Measurements from ENCODE around the gene SUCLG2.

SUCLG2 gene

DNA sequence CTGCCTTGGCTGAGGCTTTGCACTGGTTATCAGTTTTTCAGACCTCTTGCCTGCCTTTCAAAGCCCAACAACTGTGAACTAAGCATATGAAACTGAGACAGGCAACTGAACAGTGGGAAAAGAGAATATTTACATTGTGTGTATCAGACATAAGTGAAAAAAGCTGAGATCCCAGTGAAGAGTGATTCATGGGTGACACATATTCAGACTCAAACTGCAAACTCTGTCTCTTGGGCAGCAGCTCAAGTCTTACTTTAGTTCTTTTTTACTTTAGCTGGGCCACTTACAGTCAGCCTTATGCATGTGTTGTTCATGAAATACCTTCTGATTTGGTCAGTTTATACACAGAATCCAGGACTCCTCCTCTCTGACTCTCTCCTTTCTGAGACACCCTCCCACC lies 19.2 kb downstream of the SUCLG2 start (continued):
- no peak for TF ChIP-seq PRDM4 (tag by site-specific recombination; IDR thresholded peaks at IDR 0.05)
- TF ChIP-seq ZNF302 (tag by site-specific recombination; IDR thresholded peaks at IDR 0.05; ENCODE audit: low read depth): no peak
- TF ChIP-seq ZNF214 (tag by site-specific recombination; IDR thresholded peaks at IDR 0.05; ENCODE audit: borderline replicate concordance): no peak
- TF ChIP-seq ZSCAN16 (tag by site-specific recombination; IDR thresholded peaks at IDR 0.05): no peak
- no peak for TF ChIP-seq ZNF501 (tag by site-specific recombination; IDR thresholded peaks at IDR 0.05)

DNA sequence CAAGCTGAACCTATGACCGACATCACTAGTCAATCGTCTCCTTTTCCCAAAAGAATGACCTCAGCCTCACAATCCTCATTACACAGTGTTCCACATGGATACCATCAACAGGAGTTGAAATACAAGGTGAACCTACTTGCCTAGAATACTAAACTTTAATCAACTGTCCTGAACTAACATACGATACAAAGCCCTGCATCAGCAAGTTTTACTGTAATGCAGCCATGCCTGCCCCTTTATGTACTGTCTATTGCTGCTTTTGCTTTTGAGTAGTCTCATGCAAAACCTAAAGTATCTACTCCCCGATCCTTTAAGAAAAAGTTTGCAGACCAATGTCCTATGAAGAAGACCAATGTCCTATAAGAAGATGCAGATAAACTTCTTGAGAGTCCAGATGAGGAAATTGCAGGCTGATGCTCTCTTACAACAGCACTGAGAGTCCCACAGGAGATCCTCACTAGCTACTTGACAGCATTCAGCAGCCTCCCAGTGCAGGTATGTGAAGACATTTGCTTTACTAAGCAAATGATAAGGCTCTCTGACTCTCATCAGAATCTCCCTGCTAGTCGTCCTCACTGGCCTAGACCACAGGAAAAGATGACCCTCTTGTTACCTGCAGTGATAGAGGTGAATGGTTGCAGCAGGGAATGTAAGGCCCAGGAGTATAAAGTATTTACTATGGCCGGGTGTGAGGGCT lies 23.6 kb downstream of the SUCLG2 start:
- Histone ChIP-seq H3K4me3 (ENCODE audit: low read depth, low read length) (no peak overlapping the region), H3K4me1 (ENCODE audit: control insufficient read depth, insufficient read depth, low read length) (no peaks in the 10 kb centered on the region), H3K9me3 (ENCODE audit: control insufficient read depth, insufficient read depth, low read depth, low read length) (no peaks in the 10 kb centered on the region), H3K36me3 (ENCODE audit: control insufficient read depth in 2 of 2, insufficient read depth in 1 of 2, low read length in 2 of 2) (no peaks in the 10 kb centered on the region), H3K27ac (ENCODE audit: extremely low read depth, low read depth, low read length) (no peak overlapping the region)
- ChIA-PET CTCF (no interaction called here), POLR2A (no interaction called here)
- TF ChIP-seq ZNF785 (tag by site-specific recombination; IDR thresholded peaks at IDR 0.05): no peak
- TF ChIP-seq ZNF157 (tag by site-specific recombination; IDR thresholded peaks at IDR 0.05): no peak
- TF ChIP-seq KLF8 (tag by site-specific recombination; IDR thresholded peaks at IDR 0.05): no peak
- TF ChIP-seq, protein P1, sequence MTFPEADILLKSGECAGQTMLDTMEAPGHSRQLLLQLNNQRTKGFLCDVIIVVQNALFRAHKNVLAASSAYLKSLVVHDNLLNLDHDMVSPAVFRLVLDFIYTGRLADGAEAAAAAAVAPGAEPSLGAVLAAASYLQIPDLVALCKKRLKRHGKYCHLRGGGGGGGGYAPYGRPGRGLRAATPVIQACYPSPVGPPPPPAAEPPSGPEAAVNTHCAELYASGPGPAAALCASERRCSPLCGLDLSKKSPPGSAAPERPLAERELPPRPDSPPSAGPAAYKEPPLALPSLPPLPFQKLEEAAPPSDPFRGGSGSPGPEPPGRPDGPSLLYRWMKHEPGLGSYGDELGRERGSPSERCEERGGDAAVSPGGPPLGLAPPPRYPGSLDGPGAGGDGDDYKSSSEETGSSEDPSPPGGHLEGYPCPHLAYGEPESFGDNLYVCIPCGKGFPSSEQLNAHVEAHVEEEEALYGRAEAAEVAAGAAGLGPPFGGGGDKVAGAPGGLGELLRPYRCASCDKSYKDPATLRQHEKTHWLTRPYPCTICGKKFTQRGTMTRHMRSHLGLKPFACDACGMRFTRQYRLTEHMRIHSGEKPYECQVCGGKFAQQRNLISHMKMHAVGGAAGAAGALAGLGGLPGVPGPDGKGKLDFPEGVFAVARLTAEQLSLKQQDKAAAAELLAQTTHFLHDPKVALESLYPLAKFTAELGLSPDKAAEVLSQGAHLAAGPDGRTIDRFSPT (tag by site-specific recombination; IDR thresholded peaks at IDR 0.05): no peak
- TF ChIP-seq SETDB1 (IDR thresholded peaks at IDR 0.05; ENCODE audit: insufficient read length, low read length): no peak
- TF ChIP-seq ZFP41 (tag by site-specific recombination; IDR thresholded peaks at IDR 0.05; ENCODE audit: borderline replicate concordance): no peak
- no peak for TF ChIP-seq ZNF629 (tag by site-specific recombination; IDR thresholded peaks at IDR 0.05)
- TF ChIP-seq ZNF555 (tag by site-specific recombination; conservative IDR thresholded peaks at IDR 0.05): no peak
- no peak for TF ChIP-seq ZNF274 (IDR thresholded peaks at IDR 0.05; ENCODE audit: low read length)
- no peak for TF ChIP-seq ZNF274 (tag by site-specific recombination; IDR thresholded peaks at IDR 0.05; ENCODE audit: borderline replicate concordance)
- TF ChIP-seq MEIS1 (CRISPR knock-in tag; IDR thresholded peaks at IDR 0.05; ENCODE audit: borderline replicate concordance): no peak
- no peak for TF ChIP-seq ZNF571 (tag by site-specific recombination; IDR thresholded peaks at IDR 0.05)
- no peak for TF ChIP-seq KLF16 (tag by site-specific recombination; IDR thresholded peaks at IDR 0.05)
- TF ChIP-seq ZNF561 (tag by site-specific recombination; IDR thresholded peaks at IDR 0.05; ENCODE audit: borderline replicate concordance): no peak
- TF ChIP-seq, protein P2, sequence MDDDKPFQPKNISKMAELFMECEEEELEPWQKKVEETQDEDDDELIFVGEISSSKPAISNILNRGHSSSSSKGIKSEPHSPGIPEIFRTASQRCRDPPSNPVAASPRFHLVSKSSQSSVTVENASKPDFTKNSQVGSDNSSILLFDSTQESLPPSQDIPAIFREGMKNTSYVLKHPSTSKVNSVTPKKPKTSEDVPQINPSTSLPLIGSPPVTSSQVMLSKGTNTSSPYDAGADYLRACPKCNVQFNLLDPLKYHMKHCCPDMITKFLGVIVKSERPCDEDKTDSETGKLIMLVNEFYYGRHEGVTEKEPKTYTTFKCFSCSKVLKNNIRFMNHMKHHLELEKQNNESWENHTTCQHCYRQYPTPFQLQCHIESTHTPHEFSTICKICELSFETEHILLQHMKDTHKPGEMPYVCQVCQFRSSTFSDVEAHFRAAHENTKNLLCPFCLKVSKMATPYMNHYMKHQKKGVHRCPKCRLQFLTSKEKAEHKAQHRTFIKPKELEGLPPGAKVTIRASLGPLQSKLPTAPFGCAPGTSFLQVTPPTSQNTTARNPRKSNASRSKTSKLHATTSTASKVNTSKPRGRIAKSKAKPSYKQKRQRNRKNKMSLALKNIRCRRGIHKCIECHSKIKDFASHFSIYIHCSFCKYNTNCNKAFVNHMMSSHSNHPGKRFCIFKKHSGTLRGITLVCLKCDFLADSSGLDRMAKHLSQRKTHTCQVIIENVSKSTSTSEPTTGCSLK (tag by site-specific recombination; IDR thresholded peaks at IDR 0.05): no peak
